Stomach (tissue), 4 donors: ENCODE results near the gene NCOR1.
A peak's percentile ranks its signal among the peaks of the same experiment; 100 is the strongest.

Experiments used
- CTCF ChIP-seq, 7 experiments: fragments of 450-650 bp in 4 of 7; fragments of 200-600 bp in 3 of 7; sonication (generic) in 3 of 7; IDR thresholded peaks; one replicate each; pipeline ENCODE4 v1.5.1; 2016 to 2019; ENCODE audit warnings: antibody characterized with exemption in 7 of 7, control low read depth in 2 of 7, mild to moderate bottlenecking in 1 of 7
- EP300 ChIP-seq: sonication (generic); formaldehyde crosslinking; IDR thresholded peaks from one replicate; pipeline ENCODE4 v1.6.1; 2017; ENCODE audit warnings: antibody characterized with exemption
- POLR2A ChIP-seq, 4 donors: fragments of 450-650 bp; IDR thresholded peaks; one replicate each; pipeline ENCODE4 v1.6.1; 2016; ENCODE audit warnings: antibody characterized with exemption in 4 of 4, control low read depth in 2 of 4, mild to moderate bottlenecking in 1 of 4, moderate library complexity in 1 of 4
- POLR2AphosphoS5 ChIP-seq, 3 donors: sonication (generic); formaldehyde crosslinking; IDR thresholded peaks; one replicate each; pipeline ENCODE4 v1.6.1; 2016; ENCODE audit warnings: antibody characterized with exemption in 3 of 3

- TF ChIP-seq CTCF (IDR thresholded peaks at IDR 0.05) (no peak), POLR2A (IDR thresholded peaks at IDR 0.05) (no peak), EP300 (no peak), POLR2AphosphoS5 (IDR thresholded peaks at IDR 0.05) (peak in 1 of 3 donors; percentile 70)
These were observed 109.0 kb downstream of the NCOR1 start for GRCh38 chr17:16106161-16106891.
